Measurements from ENCODE around the gene GRIK4. TPM values are rescaled to one million over a fixed set of nuclear protein-coding genes. Genes with fewer than 3 reads are reported as not detected.

GRIK4 gene
- total and polyA plus RNA-seq, 2 donors: 0.05 to 0.37 TPM

DNA sequence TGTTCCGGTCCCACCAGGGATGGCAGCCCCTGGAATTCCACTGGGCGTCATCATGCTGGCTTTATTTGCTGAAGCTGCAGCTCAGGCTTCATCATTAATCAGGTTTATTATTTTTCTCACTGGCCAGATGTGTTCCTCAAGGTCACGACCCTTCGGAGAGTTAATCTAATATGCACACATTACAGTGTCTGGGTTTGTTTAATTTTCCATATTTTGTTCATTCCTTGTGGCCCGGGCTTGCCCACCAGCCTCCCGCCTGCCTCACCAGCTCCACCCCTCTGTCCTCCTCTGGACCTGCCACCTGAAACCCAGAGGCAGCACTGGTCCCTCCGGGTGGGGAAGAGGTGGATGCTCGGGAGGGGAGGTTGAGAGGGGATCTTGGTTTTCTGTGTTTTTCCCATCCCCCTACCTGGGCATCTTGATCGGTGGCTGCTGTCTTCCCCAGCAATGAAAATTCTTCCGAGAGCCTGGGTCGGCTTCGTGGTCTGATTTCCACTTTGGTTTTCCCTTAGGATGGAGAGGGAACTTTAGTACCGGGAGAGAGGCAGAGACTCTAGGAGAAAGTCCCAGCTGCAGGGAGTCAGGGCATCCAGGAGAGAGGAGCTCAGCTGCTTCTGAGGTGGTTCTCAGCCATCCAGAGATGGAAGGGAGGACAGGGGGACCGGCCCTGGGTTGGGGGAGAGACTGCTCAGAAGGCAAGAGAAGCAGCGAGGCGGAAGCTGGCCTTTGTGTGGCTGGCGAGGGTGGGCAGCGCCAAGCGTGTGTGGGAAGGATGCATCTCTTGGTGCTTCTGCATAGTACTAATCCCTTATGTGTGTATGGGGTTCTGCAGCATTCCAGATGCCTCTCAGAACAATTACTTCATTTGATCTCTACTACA lies 2.1 kb downstream of the GRIK4 start:
- H3K4me1 ChIP-seq (ENCODE audit: insufficient read depth): no peaks in the 10 kb centered on the region
- no peak for DNase-seq (ENCODE audit: extremely low spot score)
- no peaks in the 10 kb centered on the region for H3K36me3 ChIP-seq (ENCODE audit: insufficient read depth)
- H3K4me3 ChIP-seq (ENCODE audit: low read depth, low read length): no peak overlapping the region
- 83% methylated on average over 19 of the region's 19 CpGs for WGBS
- H3K27ac ChIP-seq (ENCODE audit: low read depth): no peak overlapping the region

DNA sequence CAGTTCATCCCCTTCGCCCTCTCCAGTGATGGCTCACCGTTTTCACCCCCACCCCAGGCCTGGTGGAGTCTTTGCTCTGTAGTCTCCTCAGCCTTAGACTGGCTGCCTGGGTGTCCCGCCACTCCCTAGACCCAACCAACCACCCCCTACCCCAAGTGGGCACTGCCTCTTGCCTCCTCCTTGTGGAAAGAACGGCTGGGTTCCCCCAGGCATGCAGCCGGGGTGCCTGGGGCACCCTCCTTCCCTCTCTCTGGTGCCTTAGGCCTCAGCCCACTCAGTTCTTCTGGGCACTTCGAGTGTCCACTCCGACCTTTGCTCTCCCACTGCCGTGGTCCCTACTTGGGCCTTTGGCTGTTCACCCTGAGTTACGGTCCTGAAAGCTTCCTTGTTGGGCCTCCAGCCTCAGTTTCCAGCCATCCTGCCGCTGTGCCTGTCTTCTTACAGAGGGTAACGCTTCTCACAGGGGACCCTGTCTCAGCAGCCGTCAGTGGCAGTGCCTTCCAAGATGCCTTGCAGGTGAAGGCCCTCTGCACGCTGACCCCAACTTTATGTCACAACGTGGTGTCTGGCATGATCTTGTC lies 3.1 kb downstream of the GRIK4 start:
- Histone ChIP-seq H3K4me3 (ENCODE audit: low read depth, low read length) (no peak overlapping the region), H3K27ac (ENCODE audit: low read depth) (no peak overlapping the region), H3K36me3 (ENCODE audit: insufficient read depth) (no peaks in the 10 kb centered on the region), H3K4me1 (ENCODE audit: insufficient read depth) (no peaks in the 10 kb centered on the region)
- no peak for DNase-seq (ENCODE audit: extremely low spot score)
- WGBS: 90% methylated on average over 14 of the region's 14 CpGs

DNA sequence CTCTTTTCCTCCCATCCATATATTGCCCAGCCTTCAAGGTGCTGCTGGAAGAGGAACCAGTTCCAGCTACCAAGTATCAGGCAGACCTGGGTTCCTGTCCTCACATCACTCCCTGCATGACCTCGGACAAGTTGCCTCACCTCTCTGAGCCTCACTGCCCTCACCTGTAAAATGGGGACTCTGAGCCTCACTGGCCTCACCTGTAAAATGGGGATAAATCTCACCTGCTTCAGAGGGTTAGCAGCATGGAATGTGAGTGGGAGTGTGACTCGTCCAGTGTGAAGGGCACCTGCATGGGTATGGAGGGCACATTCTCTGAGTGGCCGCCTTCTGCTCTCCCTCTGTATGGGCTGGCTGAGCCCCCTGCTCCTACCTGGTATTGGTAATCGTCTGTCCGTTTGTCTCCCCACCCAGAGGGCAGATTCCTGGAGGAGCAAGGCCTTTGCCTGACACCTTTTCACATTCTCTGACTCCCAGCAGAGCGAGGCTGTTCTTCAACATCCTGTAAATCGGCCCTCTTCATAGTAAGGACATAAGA lies 3.7 kb downstream of the GRIK4 start:
- Histone ChIP-seq H3K36me3 (ENCODE audit: insufficient read depth) (no peaks in the 10 kb centered on the region), H3K4me3 (ENCODE audit: low read depth, low read length) (no peak overlapping the region), H3K4me1 (ENCODE audit: insufficient read depth) (no peaks in the 10 kb centered on the region), H3K27ac (ENCODE audit: low read depth) (no peak overlapping the region)
- WGBS: 92% methylated on average over 7 of the region's 7 CpGs
- DNase-seq (ENCODE audit: extremely low spot score): no peak

DNA sequence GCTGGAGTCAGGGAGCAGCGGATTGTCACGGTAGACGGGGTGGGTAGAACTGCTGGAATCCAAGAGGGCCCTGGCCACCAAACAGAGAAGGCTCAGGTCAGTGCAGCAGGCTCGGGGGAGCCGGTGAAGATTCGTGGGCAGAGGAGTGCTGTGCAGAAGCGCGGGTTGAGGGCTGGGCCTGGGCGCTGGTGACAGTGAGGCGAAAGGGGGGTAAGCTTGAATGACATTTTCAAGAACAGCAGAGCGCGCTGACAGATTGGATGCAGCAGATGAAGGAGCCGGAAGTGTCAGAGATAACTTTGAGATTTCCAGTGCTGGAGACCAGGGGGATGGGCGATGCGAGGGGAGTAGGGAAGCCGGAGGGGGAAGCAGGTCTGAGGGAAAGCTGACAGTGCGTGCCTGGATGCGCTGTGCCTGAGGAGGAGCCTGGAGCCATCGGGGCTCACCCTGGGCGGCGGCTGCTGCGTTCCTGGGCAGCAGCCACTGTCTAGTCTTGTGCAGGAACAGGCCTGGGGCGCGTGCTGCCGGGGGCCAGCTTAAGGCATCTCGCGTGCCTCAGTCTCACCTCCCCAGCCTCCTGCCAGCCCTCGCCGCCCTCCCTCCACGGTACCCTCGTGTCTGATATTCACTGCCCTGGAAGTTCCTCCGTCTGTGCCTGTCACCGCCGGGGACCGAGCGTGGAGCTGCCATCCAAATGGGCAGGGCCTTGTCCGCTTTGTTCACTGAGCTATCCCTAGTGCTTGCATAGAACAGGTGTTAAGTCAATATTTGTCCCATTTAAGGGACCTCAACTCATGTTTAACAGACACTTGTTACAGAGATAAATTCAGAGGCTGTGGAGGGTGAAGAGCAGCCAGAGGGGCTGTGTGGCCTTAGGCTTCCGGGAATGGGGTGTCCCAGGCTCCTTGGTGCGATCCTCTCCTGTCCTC lies 5.2 kb downstream of the GRIK4 start:
- Histone ChIP-seq H3K36me3 (ENCODE audit: insufficient read depth) (no peaks in the 10 kb centered on the region), H3K4me1 (ENCODE audit: insufficient read depth) (no peaks in the 10 kb centered on the region), H3K4me3 (ENCODE audit: low read depth, low read length) (no peak overlapping the region), H3K27ac (ENCODE audit: low read depth) (no peak overlapping the region)
- no peak for DNase-seq (ENCODE audit: extremely low spot score)
- 52% methylated on average over 39 of the region's 39 CpGs for WGBS

DNA sequence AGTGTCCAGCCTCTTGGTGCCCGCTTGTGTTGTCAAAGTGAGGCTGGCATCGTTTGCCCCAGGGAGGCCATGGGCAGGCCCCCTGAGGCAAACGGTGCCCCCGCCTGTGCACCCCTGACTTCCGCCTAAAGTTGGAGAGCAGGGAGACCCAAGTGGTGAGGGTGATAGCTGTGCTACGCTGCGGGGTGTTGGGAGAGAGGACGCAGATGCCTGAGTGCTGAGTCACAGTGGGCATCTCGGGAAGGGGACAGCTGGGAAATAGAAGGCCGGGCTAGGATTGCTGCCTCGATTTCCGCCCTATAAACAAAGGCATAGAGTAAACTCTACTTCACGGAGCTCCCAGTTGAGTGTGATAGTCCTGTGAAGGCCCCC lies 5.8 kb downstream of the GRIK4 start:
- no peaks in the 10 kb centered on the region for H3K36me3 ChIP-seq (ENCODE audit: insufficient read depth)
- no peak for DNase-seq (ENCODE audit: extremely low spot score)
- H3K4me3 ChIP-seq (ENCODE audit: low read depth, low read length): no peak overlapping the region
- no peaks in the 10 kb centered on the region for H3K4me1 ChIP-seq (ENCODE audit: insufficient read depth)
- 46% methylated on average over 13 of the region's 13 CpGs for WGBS
- no peak overlapping the region for H3K27ac ChIP-seq (ENCODE audit: low read depth)

DNA sequence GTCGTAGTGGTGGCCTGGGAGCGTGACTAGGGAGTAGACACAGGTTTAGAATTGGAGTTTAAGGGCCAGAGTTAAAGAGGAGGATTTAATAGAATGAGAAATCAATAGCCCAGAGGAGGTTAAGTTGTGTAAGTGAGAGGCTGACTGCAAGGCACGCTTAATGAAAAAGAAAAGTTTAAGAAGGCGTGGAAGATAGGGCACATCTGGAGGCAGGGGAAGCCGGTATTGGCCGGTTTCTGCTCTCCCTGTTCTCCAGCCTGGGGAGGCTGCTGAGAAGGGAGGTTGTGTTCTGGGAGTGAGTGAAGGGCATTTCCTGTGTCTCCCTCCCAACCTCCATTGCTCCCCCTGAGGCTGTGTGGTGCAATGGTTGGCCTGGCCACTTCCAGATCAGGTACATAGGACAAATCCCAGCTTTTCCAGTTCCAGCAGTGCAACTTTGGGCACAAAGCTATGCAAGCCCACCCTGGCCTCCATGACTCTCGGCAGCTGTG lies 6.3 kb downstream of the GRIK4 start:
- no peaks in the 10 kb centered on the region for H3K36me3 ChIP-seq (ENCODE audit: insufficient read depth)
- WGBS: 68% methylated on average over 7 of the region's 7 CpGs
- H3K27ac ChIP-seq (ENCODE audit: low read depth): no peak overlapping the region
- H3K4me3 ChIP-seq (ENCODE audit: low read depth, low read length): no peak overlapping the region
- no peak for DNase-seq (ENCODE audit: extremely low spot score)
- H3K4me1 ChIP-seq (ENCODE audit: insufficient read depth): no peaks in the 10 kb centered on the region

GRCh38 chr11:120518356-120518755 lies 6.8 kb downstream of the GRIK4 start:
- no peak overlapping the region for H3K27ac ChIP-seq (ENCODE audit: low read depth)
- WGBS: 95% methylated on average over 7 of the region's 7 CpGs
- no peak for DNase-seq (ENCODE audit: extremely low spot score)
- no peaks in the 10 kb centered on the region for H3K4me1 ChIP-seq (ENCODE audit: insufficient read depth)
- H3K4me3 ChIP-seq (ENCODE audit: low read depth, low read length): no peak overlapping the region
- no peaks in the 10 kb centered on the region for H3K36me3 ChIP-seq (ENCODE audit: insufficient read depth)

DNA sequence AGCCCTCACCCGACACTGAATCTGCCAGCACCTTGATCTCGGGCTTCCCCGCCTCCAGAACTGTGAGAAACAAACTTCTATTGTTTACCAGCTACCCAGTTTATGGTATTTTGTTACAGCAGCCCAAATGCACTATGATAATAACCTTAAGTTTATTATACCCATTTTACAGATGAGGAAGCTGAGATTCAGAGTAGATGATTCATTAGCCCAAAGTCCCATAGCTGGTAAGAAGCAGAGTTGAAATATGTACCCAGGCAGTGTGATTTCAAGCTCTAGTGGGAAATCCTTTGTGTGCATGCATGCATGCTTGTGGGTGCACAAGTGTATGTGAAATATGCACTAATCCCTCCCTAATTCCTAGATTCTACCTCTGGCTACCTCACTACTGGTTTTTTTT lies 7.9 kb downstream of the GRIK4 start:
- no peak overlapping the region for H3K4me3 ChIP-seq (ENCODE audit: low read depth, low read length)
- DNase-seq (ENCODE audit: extremely low spot score): no peak
- no peaks in the 10 kb centered on the region for H3K4me1 ChIP-seq (ENCODE audit: insufficient read depth)
- H3K27ac ChIP-seq (ENCODE audit: low read depth): no peak overlapping the region
- 98% methylated on average over 3 of the region's 3 CpGs for WGBS
- no peaks in the 10 kb centered on the region for H3K36me3 ChIP-seq (ENCODE audit: insufficient read depth)

- Histone ChIP-seq H3K4me3 (ENCODE audit: low read depth, low read length) (no peak overlapping the region), H3K4me1 (ENCODE audit: insufficient read depth) (no peaks in the 10 kb centered on the region), H3K36me3 (ENCODE audit: insufficient read depth) (no peaks in the 10 kb centered on the region), H3K27ac (ENCODE audit: low read depth) (no peak overlapping the region)
- 94% methylated on average over 16 of the region's 16 CpGs for WGBS
- DNase-seq (ENCODE audit: extremely low spot score): no peak
These were observed 8.7 kb downstream of the GRIK4 start for GRCh38 chr11:120520091-120520822.

GRCh38 chr11:120521176-120521575 lies 9.6 kb downstream of the GRIK4 start:
- H3K4me3 ChIP-seq (ENCODE audit: low read depth, low read length): no peak overlapping the region
- 96% methylated on average over 7 of the region's 7 CpGs for WGBS
- no peaks in the 10 kb centered on the region for H3K4me1 ChIP-seq (ENCODE audit: insufficient read depth)
- no peaks in the 10 kb centered on the region for H3K36me3 ChIP-seq (ENCODE audit: insufficient read depth)
- H3K27ac ChIP-seq (ENCODE audit: low read depth): no peak overlapping the region
- no peak for DNase-seq (ENCODE audit: extremely low spot score)

GRCh38 chr11:120522021-120522420 lies 10.5 kb downstream of the GRIK4 start:
- no peak for DNase-seq (ENCODE audit: extremely low spot score)
- H3K27ac ChIP-seq (ENCODE audit: low read depth): no peak overlapping the region
- no peaks in the 10 kb centered on the region for H3K4me1 ChIP-seq (ENCODE audit: insufficient read depth)
- no peaks in the 10 kb centered on the region for H3K36me3 ChIP-seq (ENCODE audit: insufficient read depth)
- 96% methylated on average over 11 of the region's 11 CpGs for WGBS
- H3K4me3 ChIP-seq (ENCODE audit: low read depth, low read length): no peak overlapping the region

DNA sequence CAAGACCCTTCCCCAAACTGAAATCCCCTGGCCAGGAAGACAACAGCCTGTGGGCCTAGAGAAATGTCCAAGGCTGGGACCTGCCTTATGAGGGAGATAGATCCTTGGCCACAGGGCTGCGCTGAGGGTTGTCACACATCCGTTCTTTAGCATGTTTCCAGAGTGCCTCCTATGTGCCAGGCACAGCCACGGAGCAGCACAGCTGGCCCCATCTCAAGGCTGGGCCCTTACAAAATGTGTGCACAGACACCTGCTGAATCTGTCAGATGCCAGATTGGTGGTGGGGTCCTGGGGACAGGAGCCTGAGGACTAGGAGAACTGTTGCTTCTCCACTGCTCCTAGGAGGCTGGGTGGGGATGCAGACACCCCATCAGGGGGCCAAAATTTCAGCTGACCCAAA lies 11.2 kb downstream of the GRIK4 start:
- no peak for DNase-seq (ENCODE audit: extremely low spot score)
- H3K4me3 ChIP-seq (ENCODE audit: low read depth, low read length): no peak overlapping the region
- H3K36me3 ChIP-seq (ENCODE audit: insufficient read depth): no peaks in the 10 kb centered on the region
- H3K4me1 ChIP-seq (ENCODE audit: insufficient read depth): no peaks in the 10 kb centered on the region
- 84% methylated on average over 3 of the region's 3 CpGs for WGBS
- no peak overlapping the region for H3K27ac ChIP-seq (ENCODE audit: low read depth)

DNA sequence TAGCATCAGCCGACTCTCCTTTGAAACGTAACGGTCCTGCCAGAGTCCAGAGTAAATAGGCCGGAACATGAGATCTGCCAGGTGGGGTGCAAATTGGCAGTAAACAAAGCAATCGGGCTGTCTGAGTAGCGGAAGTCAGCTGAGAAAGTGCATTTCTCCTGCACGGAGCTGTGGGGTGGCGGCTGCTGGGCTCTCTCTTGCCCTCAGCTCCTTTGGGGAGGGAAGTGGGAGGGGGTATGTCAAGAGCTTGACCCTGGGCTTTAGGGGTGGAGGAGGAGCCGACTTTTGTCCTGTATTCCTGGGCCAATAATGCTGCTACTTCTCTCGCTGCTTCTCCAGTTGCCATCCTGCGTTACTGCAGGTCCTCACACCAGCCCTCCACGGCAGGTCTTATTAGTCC lies 11.6 kb downstream of the GRIK4 start:
- 49% methylated on average over 12 of the region's 12 CpGs for WGBS
- Histone ChIP-seq H3K4me3 (ENCODE audit: low read depth, low read length) (no peak overlapping the region), H3K27ac (ENCODE audit: low read depth) (no peak overlapping the region), H3K36me3 (ENCODE audit: insufficient read depth) (no peaks in the 10 kb centered on the region), H3K4me1 (ENCODE audit: insufficient read depth) (no peaks in the 10 kb centered on the region)
- no peak for DNase-seq (ENCODE audit: extremely low spot score)

Data from urinary bladder (tissue), 4 donors.